Tibial nerve (tissue), 4 donors: ENCODE measurements around the gene CSNK2B. TPM values are rescaled to one million over a fixed set of nuclear protein-coding genes. Genes with fewer than 3 reads are reported as not detected.

Experiments used
- DNase-seq, 2 donors: peaks; one replicate each; pipeline ENCODE4 v3.0.0-alpha.2; 2019; ENCODE audit warnings: low spot score in 2 of 2
- H3K27ac ChIP-seq, 4 donors: fragments of 200-600 bp; sonication (generic) in 3 of 4; one replicate each; pipeline ENCODE4 v1.5.1; 2017 to 2019; ENCODE audit warnings: mild to moderate bottlenecking in 1 of 4
- H3K27me3 ChIP-seq, 2 donors: fragments of 200-600 bp; sonication (generic) in 1 of 2; one replicate each; pipeline versions ENCODE4 v1.5.1 to v1.6.0; 2017 to 2019
- H3K36me3 ChIP-seq, 3 donors: fragments of 200-600 bp; sonication (generic); one replicate each; pipeline ENCODE4 v1.5.1; 2018 to 2019
- H3K4me1 ChIP-seq, 4 donors: fragments of 200-600 bp; sonication (generic) in 3 of 4; one replicate each; pipeline ENCODE4 v1.5.1; 2017 to 2019
- H3K4me3 ChIP-seq, 4 donors: fragments of 200-600 bp; sonication (generic) in 3 of 4; one replicate each; pipeline ENCODE4 v1.5.1; 2017 to 2019; ENCODE audit warnings: mild to moderate bottlenecking in 1 of 4, moderate library complexity in 1 of 4
- H3K9me3 ChIP-seq, 4 donors: fragments of 200-600 bp; sonication (generic) in 3 of 4; one replicate each; pipeline ENCODE4 v1.5.1; 2017 to 2019
- CTCF ChIP-seq, 5 experiments: fragments of 200-600 bp in 3 of 5; fragments of 450-650 bp in 2 of 5; sonication (generic) in 3 of 5; IDR thresholded peaks; one replicate each; pipeline ENCODE4 v1.5.1; 2016 to 2019; ENCODE audit warnings: antibody characterized with exemption in 5 of 5, mild to moderate bottlenecking in 3 of 5, moderate library complexity in 2 of 5
- EP300 ChIP-seq, 2 donors: sonication (generic); formaldehyde crosslinking; IDR thresholded peaks; one replicate each; pipeline ENCODE4 v1.6.1; 2017; ENCODE audit warnings: antibody characterized with exemption in 2 of 2, mild to moderate bottlenecking in 1 of 2
- POLR2A ChIP-seq, 2 donors: fragments of 450-650 bp; IDR thresholded peaks; one replicate each; pipeline ENCODE4 v1.6.1; 2017; ENCODE audit warnings: antibody characterized with exemption in 2 of 2, mild to moderate bottlenecking in 2 of 2, moderate library complexity in 2 of 2
- WGBS, 2 donors: methylation state at CpG; one replicate each; pipeline ENCODE4 v1.1.5; 2018; 5-methylcytosine and 5-hydroxymethylcytosine counted together
- total RNA-seq, 4 donors: library from RNA; depleted of rRNA; stranded (reverse); fragments of >200 nt; gene quantifications; one replicate each; pipeline ENCODE4 v1.1.0, GENCODE V29; 2016

The CSNK2B gene
- 100 to 1,000 TPM; 183 to 207 (median 188) TPM for total RNA-seq

GRCh38 chr6:31665501-31666336 is at the start of gene CSNK2B:
CSNK2B (plus strand) TSS chr6:31666080; CDS start chr6:31666832, 752 bp downstream.
- peak; percentile 97 to 98 for DNase-seq
- 0% methylated on average over 63 of the region's 63 CpGs for WGBS, 2 donors
- H3K36me3 ChIP-seq = peaks cover 8 to 61% (median 23%) of the 10 kb centered on the region in 3 donors
- H3K27me3 ChIP-seq = no peaks in the 10 kb centered on the region
- peak within 1 kb of the TSS; percentile 67 to 93 (median 87) for H3K4me3 ChIP-seq
- H3K9me3 ChIP-seq = no peaks in the 10 kb centered on the region
- TF ChIP-seq POLR2A (IDR thresholded peaks at IDR 0.05) (peak; percentile 73 to 86), EP300 (IDR thresholded peaks at IDR 0.05) (peak; percentile 94 to 95), CTCF (IDR thresholded peaks at IDR 0.05) (peak in 1 of 5 experiments; percentile 34)
- peaks cover 0 to 64% (median 26%) of the 10 kb centered on the region in 4 donors for H3K4me1 ChIP-seq
- H3K27ac ChIP-seq = peak within 1 kb of the TSS; percentile 60 to 99 (median 96)

- DNase-seq = no peak
- H3K4me3 ChIP-seq = no peak overlapping the region
- no peak for TF ChIP-seq CTCF (IDR thresholded peaks at IDR 0.05)
- no peaks in the 10 kb centered on the region for H3K36me3 ChIP-seq
- no peak overlapping the region for H3K27ac ChIP-seq
- H3K4me1 ChIP-seq = peaks cover 0 to 13% (median 9%) of the 10 kb centered on the region in 4 donors
- H3K9me3 ChIP-seq = no peaks in the 10 kb centered on the region
- no peaks in the 10 kb centered on the region for H3K27me3 ChIP-seq
- WGBS, 2 donors = 84 to 91% methylated on average over 2 of the region's 2 CpGs
These were observed 48.9 kb upstream of the CSNK2B start for GRCh38 chr6:31617010-31617409.

- TF ChIP-seq POLR2A (IDR thresholded peaks at IDR 0.05) (peak; percentile 93 to 97), CTCF (IDR thresholded peaks at IDR 0.05) (peak in 2 of 5 experiments; percentile 39 to 65), EP300 (IDR thresholded peaks at IDR 0.05) (peak; percentile 52 to 98)
- Histone ChIP-seq H3K4me1 (peaks cover 0 to 23% (median 15%) of the 10 kb centered on the region in 4 donors), H3K36me3 (peaks cover under 1 to 21% (median 8%) of the 10 kb centered on the region in 3 donors), H3K4me3 (peak overlapping the region; percentile 44 to 100 (median 90)), H3K9me3 (no peaks in the 10 kb centered on the region), H3K27me3 (no peaks in the 10 kb centered on the region), H3K27ac (peak overlapping the region; percentile 92 to 98 (median 98))
- peak; percentile 96 for DNase-seq
- 0% methylated on average over 50 of the region's 50 CpGs for WGBS, 2 donors
These were observed 45.9 kb upstream of the CSNK2B start for GRCh38 chr6:31619805-31620585.

- peak; percentile 94 to 98 for DNase-seq
- Histone ChIP-seq H3K4me3 (peak within 1 kb of the TSS; percentile 82 to 100 (median 94)), H3K27me3 (no peaks in the 10 kb centered on the region), H3K4me1 (peaks cover 0 to 23% (median 15%) of the 10 kb centered on the region in 4 donors), H3K27ac (peak within 1 kb of the TSS; percentile 92 to 98 (median 98)), H3K9me3 (no peaks in the 10 kb centered on the region), H3K36me3 (peaks cover 5 to 28% (median 15%) of the 10 kb centered on the region in 3 donors)
- peak; percentile 46 to 50 for TF ChIP-seq POLR2A (IDR thresholded peaks at IDR 0.05)
- no peak for TF ChIP-seq CTCF (IDR thresholded peaks at IDR 0.05)
- peak in 1 of 2 donors; percentile 3 for TF ChIP-seq EP300 (IDR thresholded peaks at IDR 0.05)
- WGBS, 2 donors = 1 to 4% methylated on average over 32 to 47 of the region's 67 CpGs
These were observed 45.1 kb upstream of the CSNK2B start, which contains the start of gene PRRC2A for GRCh38 chr6:31620586-31621319. PRRC2A (plus strand) TSS chr6:31620715; CDS start chr6:31622790, 2,075 bp downstream.
